Tibial artery (tissue), 4 donors: ENCODE data around the gene KLHL40.

ENCODE experiments used
- DNase-seq, 2 donors: peaks; one replicate each; pipeline ENCODE4 v3.0.0-alpha.2; 2019
- H3K27ac ChIP-seq, 2 donors: fragments of 200-600 bp; sonication (generic) in 1 of 2; 1 replicate in 1 of 2; 2 replicates in 1 of 2; pipeline ENCODE4 v1.5.1; 2018 to 2019; ENCODE audit warnings: mild to moderate bottlenecking in 1 of 2
- H3K27me3 ChIP-seq, 2 donors: fragments of 200-600 bp; sonication (generic) in 1 of 2; one replicate each; pipeline versions ENCODE4 v1.5.1 to v1.6.0; 2016 to 2019
- H3K36me3 ChIP-seq, 3 donors: fragments of 200-600 bp; sonication (generic) in 2 of 3; one replicate each; pipeline ENCODE4 v1.5.1; 2016 to 2019; ENCODE audit warnings: mild to moderate bottlenecking in 2 of 3
- H3K4me1 ChIP-seq, 4 donors: fragments of 200-600 bp; sonication (generic) in 2 of 4; 1 replicate in 3 of 4; 2 replicates in 1 of 4; pipeline ENCODE4 v1.5.1; 2016 to 2019
- H3K4me3 ChIP-seq, 2 donors: fragments of 200-600 bp; sonication (generic) in 1 of 2; 1 replicate in 1 of 2; 2 replicates in 1 of 2; pipeline ENCODE4 v1.5.1; 2018 to 2019; ENCODE audit warnings: mild to moderate bottlenecking in 2 of 2
- H3K9me3 ChIP-seq, 3 donors: fragments of 200-600 bp; sonication (generic) in 1 of 3; one replicate each; pipeline ENCODE4 v1.5.1; 2016 to 2019
- intact Hi-C: fragments of 100-400 bp; cut with DNase I; formaldehyde crosslinking; loops from one replicate; pipeline ENCODE4 v1.15.0; 2023; ENCODE audit warnings: low total_unique reads
- TF ChIP-seq, protein P1 (sequence below), 2 experiments: fragments of 200-600 bp in 1 of 2; fragments of 450-650 bp in 1 of 2; IDR thresholded peaks; one replicate each; pipeline ENCODE4 v1.5.1; 2017 to 2019; ENCODE audit warnings: antibody characterized with exemption in 2 of 2, mild to moderate bottlenecking in 1 of 2, moderate library complexity in 1 of 2

The KLHL40 gene

DNA sequence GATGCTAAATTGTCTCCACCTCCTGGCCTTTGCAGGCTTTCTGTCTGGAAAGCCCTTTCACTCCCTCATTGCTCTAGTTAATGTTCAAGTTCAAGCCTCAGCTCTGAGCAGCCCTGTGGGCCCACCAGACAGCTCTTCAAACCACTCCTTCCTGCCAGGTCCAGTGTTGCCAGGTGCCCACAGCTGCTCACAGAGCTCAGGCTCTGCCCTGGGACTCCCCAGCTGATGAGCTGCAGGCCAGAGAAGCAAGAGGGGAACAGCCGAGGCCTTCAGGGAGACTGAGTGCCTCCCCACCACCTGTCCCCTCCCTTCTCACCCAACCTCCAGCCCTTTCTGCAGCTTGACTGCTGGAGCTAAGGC lies 33.1 kb upstream of the KLHL40 start:
- H3K4me1 ChIP-seq = peaks cover 0 to 79% (median 61%) of the 10 kb centered on the region in 4 donors
- peak overlapping the region; percentile 95 to 99 for H3K27ac ChIP-seq
- DNase-seq = no peak
- TF ChIP-seq, protein P1, sequence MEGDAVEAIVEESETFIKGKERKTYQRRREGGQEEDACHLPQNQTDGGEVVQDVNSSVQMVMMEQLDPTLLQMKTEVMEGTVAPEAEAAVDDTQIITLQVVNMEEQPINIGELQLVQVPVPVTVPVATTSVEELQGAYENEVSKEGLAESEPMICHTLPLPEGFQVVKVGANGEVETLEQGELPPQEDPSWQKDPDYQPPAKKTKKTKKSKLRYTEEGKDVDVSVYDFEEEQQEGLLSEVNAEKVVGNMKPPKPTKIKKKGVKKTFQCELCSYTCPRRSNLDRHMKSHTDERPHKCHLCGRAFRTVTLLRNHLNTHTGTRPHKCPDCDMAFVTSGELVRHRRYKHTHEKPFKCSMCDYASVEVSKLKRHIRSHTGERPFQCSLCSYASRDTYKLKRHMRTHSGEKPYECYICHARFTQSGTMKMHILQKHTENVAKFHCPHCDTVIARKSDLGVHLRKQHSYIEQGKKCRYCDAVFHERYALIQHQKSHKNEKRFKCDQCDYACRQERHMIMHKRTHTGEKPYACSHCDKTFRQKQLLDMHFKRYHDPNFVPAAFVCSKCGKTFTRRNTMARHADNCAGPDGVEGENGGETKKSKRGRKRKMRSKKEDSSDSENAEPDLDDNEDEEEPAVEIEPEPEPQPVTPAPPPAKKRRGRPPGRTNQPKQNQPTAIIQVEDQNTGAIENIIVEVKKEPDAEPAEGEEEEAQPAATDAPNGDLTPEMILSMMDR (IDR thresholded peaks at IDR 0.05) = no peak
- intact Hi-C loops = loop anchor here (5.0 kb wide), 1 partner anchor 45 kb away; no protein-coding TSS in a partner anchor
- peak overlapping the region; percentile 89 to 95 for H3K4me3 ChIP-seq
- H3K36me3 ChIP-seq = peaks cover 5 to 10% (median 8%) of the 10 kb centered on the region in 3 donors
- H3K9me3 ChIP-seq = no peaks in the 10 kb centered on the region
- H3K27me3 ChIP-seq = no peaks in the 10 kb centered on the region

DNA sequence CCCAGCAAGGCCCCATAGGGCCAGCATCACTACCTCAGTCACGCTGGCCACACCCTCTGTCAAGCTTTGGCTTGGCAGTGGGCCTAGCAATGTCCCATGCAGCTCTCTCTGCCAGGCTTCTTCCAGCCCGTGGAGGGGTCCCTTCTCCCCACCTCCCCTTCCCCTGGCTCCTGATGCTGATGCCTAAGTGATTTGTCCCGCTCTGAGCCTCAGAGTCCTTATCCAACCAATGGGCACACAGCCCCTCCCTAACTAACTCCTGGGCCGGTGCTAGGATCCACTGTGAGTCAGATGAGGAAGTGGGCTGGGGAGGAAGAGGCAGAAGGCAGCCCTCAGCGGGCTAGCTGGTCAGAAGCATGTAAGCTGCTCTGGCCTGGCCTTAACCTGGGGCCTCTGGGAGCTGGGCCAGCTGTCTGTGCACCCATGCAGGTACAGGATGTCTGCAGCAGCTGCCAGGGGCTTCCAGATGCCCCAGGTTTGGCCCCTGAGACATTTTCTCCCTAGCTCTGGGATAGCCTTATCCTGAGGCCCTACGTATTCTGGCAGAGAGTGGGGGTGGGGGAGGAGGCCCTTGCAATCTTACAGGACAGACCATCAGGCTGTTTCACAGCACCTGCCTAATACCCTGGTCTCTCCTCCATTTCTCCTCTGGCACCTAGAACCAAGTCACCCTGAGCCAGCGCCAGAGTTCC lies 32.6 kb upstream of the KLHL40 start:
- Histone ChIP-seq H3K9me3 (no peaks in the 10 kb centered on the region), H3K27me3 (no peaks in the 10 kb centered on the region), H3K4me1 (peaks cover 0 to 83% (median 62%) of the 10 kb centered on the region in 4 donors), H3K4me3 (peak overlapping the region; percentile 89 to 95), H3K36me3 (peaks cover 0 to 10% (median 3%) of the 10 kb centered on the region in 3 donors), H3K27ac (peak overlapping the region; percentile 95 to 99)
- TF ChIP-seq, protein P1 (IDR thresholded peaks at IDR 0.05) = no peak
- intact Hi-C loops = loop anchor here (5.0 kb wide), 1 partner anchor 45 kb away; no protein-coding TSS in a partner anchor
- DNase-seq = peak; percentile 83 to 90

DNA sequence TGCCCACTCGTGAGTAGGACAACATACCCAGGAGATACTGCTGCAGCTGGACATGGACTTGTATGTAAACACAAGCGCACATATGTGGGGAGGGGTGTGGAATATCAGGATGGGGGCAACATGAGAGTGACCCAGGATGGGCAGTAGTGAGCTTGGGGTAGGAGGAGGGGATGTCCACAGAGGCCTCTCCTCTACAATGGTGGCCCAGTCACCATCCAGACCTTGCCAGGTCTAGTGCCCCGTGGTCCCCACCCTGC lies 32.1 kb upstream of the KLHL40 start:
- Histone ChIP-seq H3K9me3 (no peaks in the 10 kb centered on the region), H3K27me3 (no peaks in the 10 kb centered on the region), H3K4me3 (peak overlapping the region; percentile 89 to 95), H3K36me3 (peaks cover 2 to 11% (median 3%) of the 10 kb centered on the region in 3 donors), H3K27ac (peak overlapping the region; percentile 95 to 99), H3K4me1 (peaks cover 0 to 80% (median 64%) of the 10 kb centered on the region in 4 donors)
- intact Hi-C loops = loop anchor here (5.0 kb wide), 1 partner anchor 46 kb away; no protein-coding TSS in a partner anchor
- no peak for DNase-seq
- TF ChIP-seq, protein P1 (IDR thresholded peaks at IDR 0.05) = no peak

DNA sequence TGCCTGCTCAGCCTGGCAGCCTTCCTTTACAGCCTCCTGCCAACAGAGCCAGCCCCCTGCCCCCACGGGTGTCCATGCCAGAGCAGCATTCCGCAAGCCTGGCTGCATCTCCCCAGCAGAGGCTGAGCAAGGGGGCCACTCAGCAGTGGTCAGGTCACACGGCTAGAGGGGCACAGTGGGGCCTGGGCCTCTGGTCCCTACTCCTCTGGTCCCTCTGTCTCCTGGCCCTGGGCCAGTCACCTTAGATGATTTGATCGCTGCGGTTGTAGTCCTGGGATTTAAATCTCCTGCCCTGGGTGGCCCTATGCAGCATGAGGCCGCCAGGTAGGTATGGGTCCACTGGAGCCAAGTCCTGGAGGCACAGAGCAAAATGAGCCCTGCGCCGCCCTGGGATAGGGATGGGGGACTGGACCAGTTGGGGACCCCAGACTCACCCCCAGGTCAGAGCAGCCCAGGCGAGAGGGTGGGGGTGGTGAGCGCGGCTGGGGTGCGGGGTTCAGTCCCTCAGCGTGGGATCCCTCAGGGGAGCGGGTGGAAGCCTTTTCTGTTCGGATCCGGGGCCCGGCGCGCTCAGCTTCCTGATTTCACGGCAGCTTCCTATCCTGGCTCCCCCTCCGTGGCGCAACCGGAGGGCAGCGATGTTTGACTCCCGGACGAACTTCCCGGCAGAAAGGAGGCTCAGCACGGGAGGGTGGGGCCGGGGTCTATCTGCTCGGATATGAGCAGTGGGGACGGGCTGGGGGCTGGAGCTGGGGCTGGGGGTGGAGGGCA lies 31.6 kb upstream of the KLHL40 start, which contains the start of gene ZBTB47:
TSS of gene ZBTB47 (plus strand) at position 138 of the 771 bp plus-strand sequence. CDS start 4,659 bp downstream, outside the sequence.
- H3K4me3 ChIP-seq = peak within 1 kb of the TSS; percentile 89 to 95
- H3K27me3 ChIP-seq = no peaks in the 10 kb centered on the region
- H3K27ac ChIP-seq = peak within 1 kb of the TSS; percentile 95 to 99
- peaks cover 7 to 16% (median 8%) of the 10 kb centered on the region in 3 donors for H3K36me3 ChIP-seq
- TF ChIP-seq, protein P1 (IDR thresholded peaks at IDR 0.05) = no peak
- H3K4me1 ChIP-seq = peaks cover 0 to 80% (median 68%) of the 10 kb centered on the region in 4 donors
- DNase-seq = peak; percentile 80 to 87
- H3K9me3 ChIP-seq = no peaks in the 10 kb centered on the region
- intact Hi-C loops = loop anchor here (2.0 to 5.0 kb wide), 2 partner anchors 46 to 91 kb away; no protein-coding TSS in a partner anchor

DNA sequence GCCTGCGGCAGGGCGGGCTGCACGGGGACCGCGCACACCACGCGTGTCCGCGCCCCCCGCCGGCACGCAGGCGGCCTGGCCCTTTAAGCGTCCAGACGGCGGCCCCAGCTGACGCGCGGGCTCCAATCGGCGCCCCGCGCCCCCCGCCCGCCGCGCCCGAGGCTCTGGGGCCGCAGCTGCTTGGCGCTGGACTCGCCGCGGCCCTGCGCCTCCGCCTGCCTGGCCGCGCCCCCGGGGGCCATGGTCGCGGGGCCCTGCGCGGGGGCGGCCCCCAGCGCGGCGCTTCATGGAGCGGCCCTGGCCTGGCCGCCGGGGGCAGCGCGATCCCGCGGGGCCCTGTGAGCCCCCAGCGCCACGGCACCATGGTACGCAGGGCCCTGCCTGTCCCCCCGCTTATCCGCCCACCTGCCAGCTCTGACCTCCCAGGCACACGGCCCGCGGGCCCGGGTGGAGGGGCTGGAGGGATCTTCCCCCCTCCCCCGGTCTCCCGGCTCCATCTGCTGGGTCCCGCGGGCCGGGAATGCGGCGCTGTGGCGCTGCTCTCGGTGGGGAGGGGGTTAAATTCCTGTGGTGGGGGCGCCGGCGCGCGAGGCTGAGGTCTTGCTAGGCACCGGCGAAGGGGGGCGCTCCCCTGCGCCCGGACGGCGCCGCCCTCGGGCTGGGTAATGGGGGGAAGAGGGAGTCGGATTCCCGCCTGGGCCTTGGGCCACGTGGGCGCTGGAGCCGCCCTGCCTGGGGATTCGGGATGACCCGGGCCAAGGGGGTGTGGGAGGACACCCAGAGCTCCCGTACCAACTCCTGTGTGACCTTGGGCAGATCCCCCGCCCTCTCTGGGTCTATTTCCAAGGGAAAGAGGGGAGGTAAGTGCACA lies 30.8 kb upstream of the KLHL40 start:
- peaks cover 0 to 80% (median 74%) of the 10 kb centered on the region in 4 donors for H3K4me1 ChIP-seq
- H3K27me3 ChIP-seq = no peaks in the 10 kb centered on the region
- peak; percentile 60 to 89 for DNase-seq
- intact Hi-C loops = loop anchor here (2.0 to 5.0 kb wide), 2 partner anchors 47 to 90 kb away; no protein-coding TSS in a partner anchor
- H3K9me3 ChIP-seq = no peaks in the 10 kb centered on the region
- TF ChIP-seq, protein P1 (IDR thresholded peaks at IDR 0.05) = peak in 1 of 2 experiments; percentile 18
- H3K36me3 ChIP-seq = peaks cover 10 to 24% (median 14%) of the 10 kb centered on the region in 3 donors
- peak overlapping the region; percentile 89 to 95 for H3K4me3 ChIP-seq
- H3K27ac ChIP-seq = peak overlapping the region; percentile 95 to 99
